ENCODE results near the gene TBC1D12. TPM values are rescaled to one million over a fixed set of nuclear protein-coding genes. Genes with fewer than 3 reads are reported as not detected.

Gene TBC1D12
- total RNA-seq, 2 experiments from 2014 or later: 0.35 to 0.39 TPM

- H3K27me3 Mint-ChIP-seq: peaks cover 20% of the 10 kb centered on the region
- DNase-seq: no peak
- no peaks in the 10 kb centered on the region for H3K4me1 Mint-ChIP-seq
- ATAC-seq: no peak
- POLR2A ChIA-PET: interaction anchor here (0.5 kb wide), 1 partner anchor 22 kb away, joined by 4 read pairs; no protein-coding TSS in a partner anchor
- no peaks in the 10 kb centered on the region for H3K36me3 Mint-ChIP-seq (ENCODE audit: low read depth)
- CTCF ChIA-PET: interaction anchor here (1.4 kb wide), 1 partner anchor 16 kb away, joined by 3 read pairs; no protein-coding TSS in a partner anchor
- no peak overlapping the region for H3K4me3 Mint-ChIP-seq
- intact Hi-C loops (cut with DNase I, micrococcal nuclease): no loop called here
- H3K27ac Mint-ChIP-seq: no peak overlapping the region
- peaks cover 1% of the 10 kb centered on the region for H3K9me3 Mint-ChIP-seq (ENCODE audit: low read depth)
Measured at GRCh38 chr10:94427166-94427565, 24.8 kb downstream of the TBC1D12 start.

GRCh38 chr10:94428766-94429707, 26.7 kb downstream of the TBC1D12 start:
- no peak overlapping the region for H3K27ac Mint-ChIP-seq
- H3K27me3 Mint-ChIP-seq: peaks cover 20% of the 10 kb centered on the region
- H3K36me3 Mint-ChIP-seq (ENCODE audit: low read depth): no peaks in the 10 kb centered on the region
- no peak for DNase-seq
- no peak overlapping the region for H3K4me3 Mint-ChIP-seq
- ChIA-PET CTCF (interaction anchor here (1.3 kb wide), 1 partner anchor 15 kb away, joined by 3 read pairs; no protein-coding TSS in a partner anchor), POLR2A (no interaction called here)
- peaks cover 1% of the 10 kb centered on the region for H3K9me3 Mint-ChIP-seq (ENCODE audit: low read depth)
- no peak for ATAC-seq
- H3K4me1 Mint-ChIP-seq: no peaks in the 10 kb centered on the region
- intact Hi-C loops (cut with DNase I, micrococcal nuclease): no loop called here

GRCh38 chr10:94430701-94431100, 28.4 kb downstream of the TBC1D12 start:
- no peaks in the 10 kb centered on the region for H3K36me3 Mint-ChIP-seq (ENCODE audit: low read depth)
- CTCF ChIA-PET: interaction anchor here (0.7 kb wide), 1 partner anchor 289 kb away, joined by 3 read pairs; no protein-coding TSS in a partner anchor

GRCh38 chr10:94432443-94432842, 30.1 kb downstream of the TBC1D12 start:
- Mint-ChIP-seq H3K9me3 (ENCODE audit: low read depth) (peaks cover 3% of the 10 kb centered on the region), H3K27me3 (peaks cover 12% of the 10 kb centered on the region), H3K4me1 (no peaks in the 10 kb centered on the region), H3K27ac (no peak overlapping the region), H3K4me3 (no peak overlapping the region), H3K36me3 (ENCODE audit: low read depth) (no peaks in the 10 kb centered on the region)
- DNase-seq (no peak), ATAC-seq (no peak)
- intact Hi-C loops (cut with DNase I, micrococcal nuclease): no loop called here
- ChIA-PET POLR2A (no interaction called here), CTCF (interaction anchor here (4.4 kb wide), 1 partner anchor 12 kb away, joined by 25 read pairs; no protein-coding TSS in a partner anchor)

More at GRCh38 chr10:94430701-94431100, 28.4 kb downstream of the TBC1D12 start:
- POLR2A ChIA-PET: no interaction called here
- no peak overlapping the region for H3K4me3 Mint-ChIP-seq
- DNase-seq (no peak), ATAC-seq (no peak)
- no peak overlapping the region for H3K27ac Mint-ChIP-seq
- no peaks in the 10 kb centered on the region for H3K4me1 Mint-ChIP-seq
- intact Hi-C loops (cut with DNase I, micrococcal nuclease): no loop called here
- H3K27me3 Mint-ChIP-seq: peaks cover 13% of the 10 kb centered on the region
- H3K9me3 Mint-ChIP-seq (ENCODE audit: low read depth): peaks cover 1% of the 10 kb centered on the region

GRCh38 chr10:94439275-94439861, 37.0 kb downstream of the TBC1D12 start:
- H3K27ac Mint-ChIP-seq: no peak overlapping the region
- intact Hi-C loops (cut with DNase I, micrococcal nuclease): no loop called here
- H3K4me3 Mint-ChIP-seq: no peak overlapping the region
- H3K9me3 Mint-ChIP-seq (ENCODE audit: low read depth): peaks cover 10% of the 10 kb centered on the region
- no peaks in the 10 kb centered on the region for H3K4me1 Mint-ChIP-seq
- ATAC-seq (no peak), DNase-seq (no peak)
- H3K27me3 Mint-ChIP-seq: peaks cover 18% of the 10 kb centered on the region
- no peaks in the 10 kb centered on the region for H3K36me3 Mint-ChIP-seq (ENCODE audit: low read depth)
- POLR2A ChIA-PET: no interaction called here
- CTCF ChIA-PET: no interaction called here

GRCh38 chr10:94440096-94440495, 37.8 kb downstream of the TBC1D12 start:
- DNase-seq (no peak), ATAC-seq (no peak)
- Mint-ChIP-seq H3K4me3 (no peak overlapping the region), H3K27ac (no peak overlapping the region), H3K36me3 (ENCODE audit: low read depth) (no peaks in the 10 kb centered on the region), H3K9me3 (ENCODE audit: low read depth) (peaks cover 10% of the 10 kb centered on the region), H3K27me3 (peaks cover 18% of the 10 kb centered on the region), H3K4me1 (no peaks in the 10 kb centered on the region)
- ChIA-PET POLR2A (no interaction called here), CTCF (no interaction called here)
- intact Hi-C loops (cut with DNase I, micrococcal nuclease): loop anchor here in 1 of 2 experiments (5.0 kb wide), 1 partner anchor 523 kb away; no protein-coding TSS in a partner anchor

GRCh38 chr10:94443047-94443446, 40.7 kb downstream of the TBC1D12 start:
- ChIA-PET POLR2A (no interaction called here), CTCF (interaction anchor here (0.6 to 2.6 kb wide), 4 partner anchors 17 to 555 kb away, joined by 3 to 12 read pairs (median 3); no protein-coding TSS in a partner anchor)
- Mint-ChIP-seq H3K4me3 (no peak overlapping the region), H3K9me3 (ENCODE audit: low read depth) (peaks cover under 1% of the 10 kb centered on the region), H3K27ac (no peak overlapping the region), H3K36me3 (ENCODE audit: low read depth) (no peaks in the 10 kb centered on the region), H3K27me3 (peaks cover 17% of the 10 kb centered on the region), H3K4me1 (no peaks in the 10 kb centered on the region)
- no peak for ATAC-seq
- DNase-seq: no peak
- intact Hi-C loops (cut with DNase I, micrococcal nuclease): loop anchor here in 1 of 2 experiments (5.0 kb wide), 1 partner anchor 526 kb away; no protein-coding TSS in a partner anchor

- H3K36me3 Mint-ChIP-seq (ENCODE audit: low read depth): no peaks in the 10 kb centered on the region
- no peak for ATAC-seq
- H3K9me3 Mint-ChIP-seq (ENCODE audit: low read depth): no peaks in the 10 kb centered on the region
- ChIA-PET POLR2A (no interaction called here), CTCF (interaction anchor here (0.6 to 2.6 kb wide), 31 partner anchors 9 to 699 kb away, joined by 3 to 25 read pairs (median 4); partner anchors contain the start of gene NOC3L)
- no peaks in the 10 kb centered on the region for H3K4me1 Mint-ChIP-seq
- no peak overlapping the region for H3K27ac Mint-ChIP-seq
- H3K27me3 Mint-ChIP-seq: peaks cover 15% of the 10 kb centered on the region
- intact Hi-C loops (cut with DNase I, micrococcal nuclease): loop anchor here in 1 of 2 experiments (5.0 kb wide), 1 partner anchor 526 kb away; no protein-coding TSS in a partner anchor
- H3K4me3 Mint-ChIP-seq: no peak overlapping the region
- no peak for DNase-seq
Measured at GRCh38 chr10:94443549-94443948, 41.2 kb downstream of the TBC1D12 start.

GRCh38 chr10:94450782-94451181, 48.4 kb downstream of the TBC1D12 start:
- ChIA-PET POLR2A (no interaction called here), CTCF (no interaction called here)
- Mint-ChIP-seq H3K27me3 (peaks cover 8% of the 10 kb centered on the region), H3K27ac (no peak overlapping the region), H3K4me3 (no peak overlapping the region), H3K36me3 (ENCODE audit: low read depth) (no peaks in the 10 kb centered on the region), H3K4me1 (no peaks in the 10 kb centered on the region), H3K9me3 (ENCODE audit: low read depth) (no peaks in the 10 kb centered on the region)
- DNase-seq (no peak), ATAC-seq (no peak)
- intact Hi-C loops (cut with DNase I, micrococcal nuclease): no loop called here

- intact Hi-C loops (cut with DNase I, micrococcal nuclease): no loop called here
- no peak for DNase-seq
- Mint-ChIP-seq H3K36me3 (ENCODE audit: low read depth) (no peaks in the 10 kb centered on the region), H3K27me3 (peaks cover 8% of the 10 kb centered on the region), H3K27ac (no peak overlapping the region), H3K4me1 (no peaks in the 10 kb centered on the region), H3K9me3 (ENCODE audit: low read depth) (peaks cover 2% of the 10 kb centered on the region), H3K4me3 (no peak overlapping the region)
- no peak for ATAC-seq
- CTCF ChIA-PET: no interaction called here
- POLR2A ChIA-PET: no interaction called here
Measured at GRCh38 chr10:94451883-94452519, 49.7 kb downstream of the TBC1D12 start.

GRCh38 chr10:94456942-94457341, 54.6 kb downstream of the TBC1D12 start:
- CTCF ChIA-PET: no interaction called here
- DNase-seq: no peak
- Mint-ChIP-seq H3K27me3 (peaks cover 15% of the 10 kb centered on the region), H3K27ac (no peak overlapping the region), H3K36me3 (ENCODE audit: low read depth) (no peaks in the 10 kb centered on the region), H3K4me3 (no peak overlapping the region), H3K9me3 (ENCODE audit: low read depth) (peaks cover 8% of the 10 kb centered on the region), H3K4me1 (no peaks in the 10 kb centered on the region)
- intact Hi-C loops (cut with DNase I, micrococcal nuclease): no loop called here
- POLR2A ChIA-PET: no interaction called here
- no peak for ATAC-seq

All from activated CD4-positive, alpha-beta T cell treated with anti-CD3 and anti-CD28 coated beads for 36 hours (primary cell).